Fibroblast of skin of left biceps (primary cell): ENCODE results near the gene MN1.
A peak's percentile ranks its signal among the peaks of the same experiment; 100 is the strongest.

Experiments used
- DNase-seq, 2 experiments: peaks; one replicate each; pipeline ENCODE4 v3.0.0-alpha.2; 2013; ENCODE audit warnings: low read depth in 2 of 2

The MN1 gene

GRCh38 chr22:27740202-27740748 lies 61.3 kb downstream of the MN1 start:
- no peak for DNase-seq

GRCh38 chr22:27737521-27737920 lies 64.0 kb downstream of the MN1 start:
- DNase-seq = no peak

GRCh38 chr22:27734066-27734465 lies 67.5 kb downstream of the MN1 start:
- no peak for DNase-seq

GRCh38 chr22:27732841-27733240 lies 68.7 kb downstream of the MN1 start:
- no peak for DNase-seq

GRCh38 chr22:27732391-27732790 lies 69.2 kb downstream of the MN1 start:
- no peak for DNase-seq

GRCh38 chr22:27731621-27732020 lies 69.9 kb downstream of the MN1 start:
- DNase-seq = no peak

- DNase-seq = no peak
These were observed 70.7 kb downstream of the MN1 start for GRCh38 chr22:27730641-27731433.

GRCh38 chr22:27729246-27729645 lies 72.3 kb downstream of the MN1 start:
- DNase-seq = no peak

GRCh38 chr22:27727673-27728451 lies 73.7 kb downstream of the MN1 start:
- DNase-seq = no peak

- DNase-seq = peak; percentile 47 to 69
These were observed 74.7 kb downstream of the MN1 start for GRCh38 chr22:27726686-27727449.

GRCh38 chr22:27726331-27726685 lies 75.2 kb downstream of the MN1 start:
- DNase-seq = no peak

GRCh38 chr22:27725661-27726060 lies 75.9 kb downstream of the MN1 start:
- DNase-seq = no peak

GRCh38 chr22:27724709-27725108 lies 76.8 kb downstream of the MN1 start:
- no peak for DNase-seq

- no peak for DNase-seq
These were observed 77.4 kb downstream of the MN1 start for GRCh38 chr22:27724157-27724556.

- no peak for DNase-seq
These were observed 77.8 kb downstream of the MN1 start for GRCh38 chr22:27723708-27724107.

GRCh38 chr22:27723158-27723557 lies 78.4 kb downstream of the MN1 start:
- no peak for DNase-seq

- DNase-seq = no peak
These were observed 80.7 kb downstream of the MN1 start for GRCh38 chr22:27720860-27721259.

- DNase-seq = no peak
These were observed 81.9 kb downstream of the MN1 start for GRCh38 chr22:27719535-27720227.

GRCh38 chr22:27719036-27719347 lies 82.6 kb downstream of the MN1 start:
- DNase-seq = no peak

- DNase-seq = peak; percentile 56 to 62
These were observed 83.1 kb downstream of the MN1 start for GRCh38 chr22:27718186-27719035.

GRCh38 chr22:27717094-27717493 lies 84.5 kb downstream of the MN1 start:
- DNase-seq = no peak
